Measurements from ENCODE around the gene SLC5A11. TPM values are rescaled to one million over a fixed set of nuclear protein-coding genes. Genes with fewer than 3 reads are reported as not detected.

Gene SLC5A11
- total RNA-seq, 1 experiment from 2014 or later: 5.7 TPM

- Histone ChIP-seq H3K27me3 (ENCODE audit: insufficient read depth, low read depth) (no peaks in the 10 kb centered on the region), H3K4me1 (replicated peaks; ENCODE audit: insufficient read depth) (no peaks in the 10 kb centered on the region), H2AFZ (no peak overlapping the region), H3K27ac (no peak overlapping the region), H3F3A (ENCODE audit: insufficient read depth, low read depth) (no peaks in the 10 kb centered on the region), H3K9me2 (ENCODE audit: insufficient read depth) (no peaks in the 10 kb centered on the region), H3K4me3 (no peak overlapping the region), H3K9me3 (ENCODE audit: insufficient read depth, low read depth) (no peaks in the 10 kb centered on the region), H3K79me2 (ENCODE audit: low read depth) (no peaks in the 10 kb centered on the region), H3K36me3 (ENCODE audit: low read depth) (no peaks in the 10 kb centered on the region; the same call in 1 of the 2 replicates), H3K4me2 (no peak overlapping the region), H4K20me1 (ENCODE audit: insufficient read depth) (0 out of 2 replicates have a peak, but pooled peaks cover 4% of the 10 kb centered on the region)
- no TSS peak for BruUV-seq (replicated peaks)
- POLR2A ChIA-PET (ENCODE audit: unreplicated experiment): no interaction called here
- CTCF ChIA-PET: no interaction called here
- intact Hi-C loops (cut with micrococcal nuclease; ENCODE audit: unreplicated experiment): no loop called here
- no peak for DNase-seq
- TF ChIP-seq EZH2 (IDR thresholded peaks at IDR 0.05; ENCODE audit: low read depth): no peak
- TF ChIP-seq, protein P1, sequence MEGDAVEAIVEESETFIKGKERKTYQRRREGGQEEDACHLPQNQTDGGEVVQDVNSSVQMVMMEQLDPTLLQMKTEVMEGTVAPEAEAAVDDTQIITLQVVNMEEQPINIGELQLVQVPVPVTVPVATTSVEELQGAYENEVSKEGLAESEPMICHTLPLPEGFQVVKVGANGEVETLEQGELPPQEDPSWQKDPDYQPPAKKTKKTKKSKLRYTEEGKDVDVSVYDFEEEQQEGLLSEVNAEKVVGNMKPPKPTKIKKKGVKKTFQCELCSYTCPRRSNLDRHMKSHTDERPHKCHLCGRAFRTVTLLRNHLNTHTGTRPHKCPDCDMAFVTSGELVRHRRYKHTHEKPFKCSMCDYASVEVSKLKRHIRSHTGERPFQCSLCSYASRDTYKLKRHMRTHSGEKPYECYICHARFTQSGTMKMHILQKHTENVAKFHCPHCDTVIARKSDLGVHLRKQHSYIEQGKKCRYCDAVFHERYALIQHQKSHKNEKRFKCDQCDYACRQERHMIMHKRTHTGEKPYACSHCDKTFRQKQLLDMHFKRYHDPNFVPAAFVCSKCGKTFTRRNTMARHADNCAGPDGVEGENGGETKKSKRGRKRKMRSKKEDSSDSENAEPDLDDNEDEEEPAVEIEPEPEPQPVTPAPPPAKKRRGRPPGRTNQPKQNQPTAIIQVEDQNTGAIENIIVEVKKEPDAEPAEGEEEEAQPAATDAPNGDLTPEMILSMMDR (conservative IDR thresholded peaks at IDR 0.05): no peak
Observed at GRCh38 chr16:24954137-24954536, 108.4 kb downstream of the SLC5A11 start.

DNA sequence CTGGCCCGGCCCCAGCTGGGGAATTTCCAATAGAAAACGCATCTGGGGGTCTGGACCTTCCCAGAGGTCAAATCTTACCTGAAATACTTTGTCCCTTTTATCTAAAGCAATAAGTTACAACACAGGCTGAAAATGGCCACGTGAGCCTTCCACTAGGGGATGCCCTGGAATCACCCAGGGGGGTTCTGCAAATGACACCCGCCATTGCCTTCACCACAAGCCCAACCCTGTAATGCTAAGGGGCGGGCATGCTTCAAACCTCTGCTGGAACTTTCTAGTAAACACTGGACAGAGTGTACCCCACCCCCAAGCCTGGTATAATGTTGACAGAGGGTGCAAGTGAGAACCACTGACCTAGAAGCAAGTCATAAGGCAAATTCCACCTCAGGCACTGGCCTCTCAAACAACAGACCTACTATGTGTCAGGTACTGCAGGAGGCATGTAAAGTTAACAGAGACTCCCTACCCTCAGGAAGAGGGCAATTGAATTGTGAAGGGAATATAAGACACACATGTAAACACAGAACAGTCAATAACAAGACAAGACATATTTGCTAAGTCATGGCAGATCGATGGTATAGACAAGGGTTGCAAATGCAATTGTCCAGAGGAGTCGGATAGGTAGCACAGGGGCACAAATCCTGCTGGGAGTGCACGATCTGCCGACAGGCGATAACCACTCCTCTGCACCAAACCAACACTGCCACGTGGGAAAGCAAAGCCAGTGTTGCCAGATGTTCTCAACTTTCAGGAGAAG, 110.4 kb downstream of the SLC5A11 start:
- Histone ChIP-seq H3K9me3 (ENCODE audit: insufficient read depth, low read depth) (no peaks in the 10 kb centered on the region), H2AFZ (no peak overlapping the region), H3K27me3 (ENCODE audit: insufficient read depth, low read depth) (no peaks in the 10 kb centered on the region), H3K4me3 (no peak overlapping the region), H3K4me1 (replicated peaks; ENCODE audit: insufficient read depth) (no peaks in the 10 kb centered on the region), H3K27ac (no peak overlapping the region), H3F3A (ENCODE audit: insufficient read depth, low read depth) (no peaks in the 10 kb centered on the region), H3K4me2 (no peak overlapping the region), H3K36me3 (ENCODE audit: low read depth) (no peaks in the 10 kb centered on the region; the same call in 1 of the 2 replicates), H4K20me1 (ENCODE audit: insufficient read depth) (0 out of 2 replicates have a peak, but pooled peaks cover 7% of the 10 kb centered on the region), H3K79me2 (ENCODE audit: low read depth) (no peaks in the 10 kb centered on the region), H3K9me2 (ENCODE audit: insufficient read depth) (no peaks in the 10 kb centered on the region)
- intact Hi-C loops (cut with micrococcal nuclease; ENCODE audit: unreplicated experiment): no loop called here
- TF ChIP-seq, protein P1 (conservative IDR thresholded peaks at IDR 0.05): no peak
- TF ChIP-seq EZH2 (IDR thresholded peaks at IDR 0.05; ENCODE audit: low read depth): no peak
- no peak for DNase-seq
- BruUV-seq (replicated peaks): no TSS peak
- CTCF ChIA-PET: no interaction called here
- POLR2A ChIA-PET (ENCODE audit: unreplicated experiment): no interaction called here

DNA sequence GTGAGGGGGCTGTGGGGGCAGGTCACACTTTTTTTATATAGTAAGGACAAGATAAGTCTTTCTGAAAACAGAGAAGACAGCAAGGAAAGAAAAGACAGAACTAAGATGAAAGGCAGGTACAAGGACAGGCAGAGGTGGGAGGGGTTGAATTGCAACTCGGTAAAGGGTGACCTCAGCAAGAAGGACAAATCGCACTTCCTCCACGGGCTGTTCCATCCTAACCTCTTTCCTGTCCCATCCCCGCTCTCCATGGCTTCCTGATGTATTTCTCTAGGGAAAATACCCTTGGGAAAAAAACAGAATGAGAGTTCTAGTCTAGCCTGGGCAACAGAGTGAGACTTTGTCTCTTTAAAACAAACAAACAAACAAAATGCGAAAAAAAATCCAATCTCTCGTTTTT, 112.1 kb downstream of the SLC5A11 start:
- no peak for TF ChIP-seq EZH2 (IDR thresholded peaks at IDR 0.05; ENCODE audit: low read depth)
- TF ChIP-seq, protein P1 (conservative IDR thresholded peaks at IDR 0.05): no peak
- Histone ChIP-seq H3K27ac (no peak overlapping the region), H3K9me3 (ENCODE audit: insufficient read depth, low read depth) (0 out of 2 replicates have a peak, but pooled peaks cover 3% of the 10 kb centered on the region), H2AFZ (no peak overlapping the region), H3K4me3 (no peak overlapping the region), H3K4me2 (no peak overlapping the region), H3K4me1 (replicated peaks; ENCODE audit: insufficient read depth) (no peaks in the 10 kb centered on the region), H4K20me1 (ENCODE audit: insufficient read depth) (0 out of 2 replicates have a peak, but pooled peaks cover 7% of the 10 kb centered on the region), H3K9me2 (ENCODE audit: insufficient read depth) (no peaks in the 10 kb centered on the region), H3K36me3 (ENCODE audit: low read depth) (peaks cover 4% of the 10 kb centered on the region), H3K27me3 (ENCODE audit: insufficient read depth, low read depth) (no peaks in the 10 kb centered on the region), H3F3A (ENCODE audit: insufficient read depth, low read depth) (no peaks in the 10 kb centered on the region), H3K79me2 (ENCODE audit: low read depth) (no peaks in the 10 kb centered on the region)
- ChIA-PET CTCF (no interaction called here), POLR2A (ENCODE audit: unreplicated experiment) (no interaction called here)
- DNase-seq: no peak
- no TSS peak for BruUV-seq (replicated peaks)
- intact Hi-C loops (cut with micrococcal nuclease; ENCODE audit: unreplicated experiment): no loop called here

Other genes with a start within 250 kb of the SLC5A11 start
- 66.8 and 84.8 TPM in 2 replicates for gene TNRC6A, start 116.3 kb upstream of the SLC5A11 start, total RNA-seq (2021)
- gene ARHGAP17, start 169.4 kb downstream of the SLC5A11 start, total RNA-seq (2021): 69.6 and 74.6 TPM in 2 replicates